ENCODE measurements around the gene CES4A.
A peak's percentile ranks its signal among the peaks of the same experiment; 100 is the strongest.
"Not testable (repeated sequence)": the region's sequence is repeated elsewhere in the genome, so short reads cannot be mapped to it uniquely, and the experiment has no call there.

CES4A gene

GRCh38 chr16:67022531-67023214 is 34.3 kb downstream of the CES4A start:
- DNase-seq (ENCODE audit: low read depth) = no peak

- no peak for DNase-seq (ENCODE audit: low read depth)
Measured at GRCh38 chr16:67023689-67024088, 35.3 kb downstream of the CES4A start.

- no peak for DNase-seq (ENCODE audit: low read depth)
Measured at GRCh38 chr16:67024384-67025209, 36.2 kb downstream of the CES4A start.

- no peak for DNase-seq (ENCODE audit: low read depth)
Measured at GRCh38 chr16:67025210-67025550, 36.8 kb downstream of the CES4A start.

- DNase-seq (ENCODE audit: low read depth) = no peak
Measured at GRCh38 chr16:67026570-67026969, 38.2 kb downstream of the CES4A start.

GRCh38 chr16:67027046-67027445 is 38.7 kb downstream of the CES4A start:
- no peak for DNase-seq (ENCODE audit: low read depth)

GRCh38 chr16:67028167-67028695 is 39.8 kb downstream of the CES4A start:
- no peak for DNase-seq (ENCODE audit: low read depth)

GRCh38 chr16:67028696-67029253 is 40.4 kb downstream of the CES4A start, which contains the start of gene CBFB:
Gene CBFB, plus strand, starts transcription at chr16:67029149. Its CDS starts 259 bp downstream, at chr16:67029408.
- peak; percentile 82 for DNase-seq (ENCODE audit: low read depth)

GRCh38 chr16:67029254-67030096 is 41.1 kb downstream of the CES4A start:
- DNase-seq (ENCODE audit: low read depth) = peak; percentile 10

GRCh38 chr16:67030221-67030962 is 42.0 kb downstream of the CES4A start:
- DNase-seq (ENCODE audit: low read depth) = no peak

- no peak for DNase-seq (ENCODE audit: low read depth)
Measured at GRCh38 chr16:67034487-67034886, 46.1 kb downstream of the CES4A start.

GRCh38 chr16:67035364-67035763 is 47.0 kb downstream of the CES4A start:
- DNase-seq (ENCODE audit: low read depth) = no peak

GRCh38 chr16:67036323-67036741 is 47.9 kb downstream of the CES4A start:
- DNase-seq (ENCODE audit: low read depth) = no peak

- no peak for DNase-seq (ENCODE audit: low read depth)
Measured at GRCh38 chr16:67039260-67040020, 51.1 kb downstream of the CES4A start.

- DNase-seq (ENCODE audit: low read depth) = no peak
Measured at GRCh38 chr16:67040166-67040565, 51.8 kb downstream of the CES4A start.

GRCh38 chr16:67040906-67041305 is 52.5 kb downstream of the CES4A start:
- DNase-seq (ENCODE audit: low read depth) = peak; percentile 5

GRCh38 chr16:67041520-67041919 is 53.1 kb downstream of the CES4A start:
- not testable (repeated sequence) for DNase-seq (ENCODE audit: low read depth)

- no peak for DNase-seq (ENCODE audit: low read depth)
Measured at GRCh38 chr16:67043420-67043819, 55.0 kb downstream of the CES4A start.

GRCh38 chr16:67050796-67051195 is 62.4 kb downstream of the CES4A start:
- DNase-seq (ENCODE audit: low read depth) = no peak

GRCh38 chr16:67052399-67052798 is 64.0 kb downstream of the CES4A start:
- no peak for DNase-seq (ENCODE audit: low read depth)

Measured in fibroblast of the conjunctiva (primary cell).